Retina (tissue), 1 donor: ENCODE measurements around the gene MOG.

ENCODE experiments used
- DNase-seq: peaks from one replicate; pipeline ENCODE4 v3.0.0-alpha.2; 2016

MOG gene

GRCh38 chr6:29656798-29657197 lies at the start of gene MOG:
Gene MOG (plus strand): TSS chr6:29657092. CDS start chr6:29657210, 118 bp downstream.
- no peak for DNase-seq

GRCh38 chr6:29608131-29608530 lies 48.8 kb upstream of the MOG start:
- no peak for DNase-seq

GRCh38 chr6:29610540-29610939 lies 46.4 kb upstream of the MOG start:
- DNase-seq, result no peak

- no peak for DNase-seq
Measured at GRCh38 chr6:29611426-29611825, 45.5 kb upstream of the MOG start.

GRCh38 chr6:29617782-29618554 lies 38.9 kb upstream of the MOG start:
- no peak for DNase-seq

DNA sequence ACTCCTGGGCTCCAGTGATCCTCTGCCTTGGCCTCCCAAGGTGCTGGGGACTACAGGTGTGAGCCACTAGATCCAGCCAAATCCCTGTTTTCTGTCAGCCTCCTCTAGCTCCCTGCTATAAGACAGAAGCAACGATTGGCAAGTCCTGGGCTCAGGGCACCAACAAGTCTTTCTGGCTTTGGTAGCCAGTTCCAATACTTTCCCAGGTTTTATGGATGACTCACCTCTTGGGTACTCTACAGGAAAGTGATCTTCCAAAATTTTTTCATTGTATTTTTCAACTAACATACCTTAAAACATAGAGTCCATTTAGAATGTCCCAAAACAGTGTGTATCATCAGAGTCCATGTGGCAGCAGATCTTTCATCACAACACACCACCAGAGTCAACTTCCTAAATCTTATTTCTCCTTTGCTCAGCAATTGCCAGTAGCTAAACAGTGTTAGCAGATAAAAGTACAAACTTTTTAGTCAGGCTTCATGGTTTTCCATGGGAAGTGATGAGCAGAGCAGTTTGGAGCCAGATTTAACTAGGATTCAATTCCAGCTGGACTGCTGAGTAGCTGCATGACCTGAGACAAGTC lies 37.2 kb upstream of the MOG start:
- DNase-seq, result no peak

DNA sequence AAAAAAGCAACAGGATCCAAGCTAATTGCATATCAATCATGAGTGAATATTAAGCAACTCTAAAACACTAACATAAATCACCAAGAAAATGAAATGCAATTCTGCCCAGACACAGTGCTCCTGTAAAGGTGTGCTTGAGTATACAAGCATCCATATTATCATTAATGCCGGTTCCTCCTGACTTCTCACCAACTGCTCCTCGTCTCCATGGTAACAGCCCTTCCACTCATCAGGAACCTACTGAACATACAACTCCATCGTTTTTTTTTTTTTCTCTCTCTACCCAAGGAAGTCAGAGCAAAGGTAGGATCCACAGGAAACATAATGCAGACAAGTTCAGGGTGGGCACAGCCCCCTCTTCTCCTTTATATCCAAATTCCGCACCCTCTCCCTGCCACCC lies 36.3 kb upstream of the MOG start:
- no peak for DNase-seq

DNA sequence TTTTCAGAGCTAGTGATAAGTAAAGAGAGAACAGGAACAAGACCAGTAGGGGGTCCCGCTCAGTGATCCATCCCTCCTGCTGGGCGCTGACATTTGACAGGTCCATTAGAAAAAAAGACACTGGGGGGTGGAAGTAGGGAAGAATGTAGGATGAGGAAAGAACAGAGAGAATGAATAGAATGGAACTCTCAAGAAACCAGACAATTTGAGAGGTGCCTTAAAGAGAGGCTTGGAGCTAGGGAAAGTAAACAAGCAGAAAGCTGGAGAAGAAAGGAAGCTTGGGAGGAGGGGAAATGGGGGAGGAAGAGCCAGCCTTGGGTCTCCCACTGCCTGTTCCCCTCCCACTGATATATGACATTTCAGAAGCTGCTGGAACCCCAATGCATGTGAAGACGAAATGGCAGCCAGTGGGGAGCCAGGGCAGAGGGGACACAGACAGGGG lies 32.4 kb upstream of the MOG start:
- no peak for DNase-seq

GRCh38 chr6:29625337-29625930 lies 31.5 kb upstream of the MOG start:
- DNase-seq, result no peak

GRCh38 chr6:29626948-29627754 lies 29.7 kb upstream of the MOG start:
- no peak for DNase-seq

GRCh38 chr6:29627755-29628418 lies 29.0 kb upstream of the MOG start:
- peak; percentile 57 for DNase-seq

GRCh38 chr6:29628419-29629281 lies 28.2 kb upstream of the MOG start:
- DNase-seq, result peak; percentile 84

GRCh38 chr6:29629571-29629970 lies 27.3 kb upstream of the MOG start:
- no peak for DNase-seq

DNA sequence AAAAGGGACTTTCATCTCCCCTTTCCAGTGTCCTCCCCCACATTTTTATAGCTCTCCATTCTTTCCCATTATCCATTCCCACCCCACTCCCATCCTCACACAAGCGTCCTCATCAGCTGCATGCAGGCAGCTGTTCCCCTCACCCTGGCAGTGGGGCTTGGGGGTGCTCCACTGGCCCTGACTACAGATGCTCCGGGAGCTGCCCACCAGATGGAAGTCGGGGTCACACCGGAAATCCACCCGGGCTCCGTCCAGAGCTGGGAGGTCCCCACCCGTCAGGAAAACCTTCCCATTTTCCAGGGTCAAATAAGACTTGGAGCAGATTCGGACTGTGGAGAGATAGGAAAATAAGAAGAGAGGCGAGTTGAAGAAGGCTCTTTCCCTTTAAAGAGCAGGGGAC lies 26.6 kb upstream of the MOG start:
- DNase-seq, result no peak

- peak; percentile 43 for DNase-seq
Measured at GRCh38 chr6:29631209-29631810, 25.6 kb upstream of the MOG start.

DNA sequence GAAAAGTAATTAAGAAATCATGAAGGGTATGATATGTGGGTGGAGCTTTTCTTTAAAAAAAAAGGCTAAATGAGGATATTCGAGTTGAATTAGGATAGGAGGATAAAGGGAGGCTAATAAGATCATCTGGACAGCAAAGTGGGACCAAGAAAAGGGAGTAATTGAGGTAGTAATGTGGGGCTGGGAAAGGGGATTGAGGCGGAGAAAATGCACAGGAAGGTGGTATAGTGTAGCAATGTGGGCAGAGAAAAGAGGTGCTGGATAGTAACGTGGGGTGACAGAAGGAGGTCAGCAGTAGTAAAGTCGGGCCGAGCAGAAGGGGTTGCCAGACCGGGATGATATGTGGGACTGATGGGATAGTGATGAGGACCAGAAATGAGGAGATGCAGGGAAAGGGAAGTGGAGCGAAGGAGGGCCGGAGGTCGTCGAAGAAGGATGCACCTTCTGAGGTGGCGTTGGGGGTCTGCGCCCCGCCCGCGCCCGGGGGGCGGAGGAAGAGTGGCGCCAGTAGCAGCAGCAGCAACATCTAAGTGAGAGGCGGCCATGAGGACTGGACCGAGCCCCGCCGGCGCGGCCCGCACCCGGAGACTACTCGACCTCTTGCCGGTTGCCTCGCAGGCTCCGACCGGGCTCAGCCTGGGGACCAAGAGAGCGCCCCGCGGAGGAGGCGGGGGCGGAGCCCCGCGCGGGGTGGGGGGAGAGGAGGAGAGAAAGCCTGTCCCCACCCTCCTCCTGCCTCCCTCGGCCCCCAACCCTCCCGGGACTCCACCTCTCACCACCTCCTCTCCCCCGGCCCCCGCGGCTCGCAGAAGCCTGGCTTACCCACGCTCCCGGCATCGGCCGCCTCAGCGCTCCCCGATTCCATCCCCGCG lies 24.8 kb upstream of the MOG start:
- DNase-seq, result peak; percentile 69

- peak; percentile 93 for DNase-seq
Measured at GRCh38 chr6:29632789-29633533, 23.9 kb upstream of the MOG start, which contains the start of gene GABBR1. Gene GABBR1 (minus strand): TSS chr6:29633183. CDS start chr6:29632385, 798 bp downstream.

- DNase-seq, result no peak
Measured at GRCh38 chr6:29633534-29633905, 23.4 kb upstream of the MOG start.

GRCh38 chr6:29637247-29637646 lies 19.6 kb upstream of the MOG start:
- DNase-seq, result no peak
